HCT116 (cell line): ENCODE data around the gene FNDC11.
"Not testable (repeated sequence)": the region's sequence is repeated elsewhere in the genome, so short reads cannot be mapped to it uniquely, and the experiment has no call there.

Source experiments
- POLR2A ChIP-seq: IDR thresholded peaks from 2 replicates; pipeline ENCODE4 v1.7.0; 2011; ENCODE audit warnings: borderline replicate concordance; ENCODE audit not compliant: insufficient read depth, insufficient read length; ENCODE audit errors: extremely low read depth
- POLR2AphosphoS5 ChIP-seq: IDR thresholded peaks from 2 replicates; pipeline ENCODE4 v1.6.1; 2011; ENCODE audit warnings: mild to moderate bottlenecking, low read depth, low read length, moderate library complexity
- SRF ChIP-seq: IDR thresholded peaks from 2 replicates; pipeline ENCODE4 v1.6.1; 2012; ENCODE audit warnings: low read depth
- YY1 ChIP-seq: IDR thresholded peaks from 2 replicates; pipeline ENCODE4 v1.6.1; 2011; ENCODE audit warnings: low read length, low read depth, moderate library complexity, mild to moderate bottlenecking; ENCODE audit not compliant: insufficient replicate concordance; ENCODE audit errors: extremely low read depth
- TF ChIP-seq, protein P1 (sequence below), 3 experiments: fragments of 200-600 bp in 1 of 3; sonication (generic) in 1 of 3; IDR thresholded peaks in 2 of 3; conservative IDR thresholded peaks in 1 of 3; 2 replicates each; pipeline ENCODE4 v1.5.1; 2012 to 2017; ENCODE audit warnings: low read depth in 2 of 3, low read length in 2 of 3, antibody characterized with exemption in 1 of 3, borderline replicate concordance in 1 of 3, control low read depth in 1 of 3, mild to moderate bottlenecking in 1 of 3, mixed read lengths in 1 of 3, mixed run types in 1 of 3, moderate library complexity in 1 of 3; ENCODE audit not compliant: insufficient read depth in 1 of 3

DNA sequence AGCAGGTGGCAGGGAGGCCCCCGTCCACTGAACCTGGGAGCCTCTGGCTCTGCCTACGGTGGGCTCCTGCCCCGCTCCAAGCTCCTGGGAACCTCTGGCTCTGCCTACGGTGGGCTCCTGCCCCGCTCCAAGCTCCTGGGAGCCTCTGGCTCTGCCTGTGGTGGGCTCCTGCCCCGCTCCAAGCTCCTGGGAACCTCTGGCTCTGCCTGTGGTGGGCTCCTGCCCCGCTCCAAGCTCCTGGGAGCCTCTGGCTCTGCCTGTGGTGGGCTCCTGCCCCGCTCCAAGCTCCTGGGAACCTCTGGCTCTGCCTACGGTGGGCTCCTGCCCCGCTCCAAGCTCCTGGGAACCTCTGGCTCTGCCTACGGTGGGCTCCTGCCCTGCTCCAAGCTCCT is 17.1 kb downstream of the FNDC11 start:
- TF ChIP-seq POLR2A, SRF, YY1, POLR2AphosphoS5: not testable (repeated sequence)
- TF ChIP-seq, protein P1, sequence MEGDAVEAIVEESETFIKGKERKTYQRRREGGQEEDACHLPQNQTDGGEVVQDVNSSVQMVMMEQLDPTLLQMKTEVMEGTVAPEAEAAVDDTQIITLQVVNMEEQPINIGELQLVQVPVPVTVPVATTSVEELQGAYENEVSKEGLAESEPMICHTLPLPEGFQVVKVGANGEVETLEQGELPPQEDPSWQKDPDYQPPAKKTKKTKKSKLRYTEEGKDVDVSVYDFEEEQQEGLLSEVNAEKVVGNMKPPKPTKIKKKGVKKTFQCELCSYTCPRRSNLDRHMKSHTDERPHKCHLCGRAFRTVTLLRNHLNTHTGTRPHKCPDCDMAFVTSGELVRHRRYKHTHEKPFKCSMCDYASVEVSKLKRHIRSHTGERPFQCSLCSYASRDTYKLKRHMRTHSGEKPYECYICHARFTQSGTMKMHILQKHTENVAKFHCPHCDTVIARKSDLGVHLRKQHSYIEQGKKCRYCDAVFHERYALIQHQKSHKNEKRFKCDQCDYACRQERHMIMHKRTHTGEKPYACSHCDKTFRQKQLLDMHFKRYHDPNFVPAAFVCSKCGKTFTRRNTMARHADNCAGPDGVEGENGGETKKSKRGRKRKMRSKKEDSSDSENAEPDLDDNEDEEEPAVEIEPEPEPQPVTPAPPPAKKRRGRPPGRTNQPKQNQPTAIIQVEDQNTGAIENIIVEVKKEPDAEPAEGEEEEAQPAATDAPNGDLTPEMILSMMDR (IDR thresholded peaks at IDR 0.05 in 2 of 3, conservative IDR thresholded peaks at IDR 0.05 in 1 of 3; ENCODE audit: borderline replicate concordance in 1 of 3, insufficient read depth in 1 of 3, low read depth in 2 of 3, low read length in 2 of 3): not testable (repeated sequence)
